VCaP (cell line): ENCODE data around the gene SIPA1.
A peak's percentile ranks its signal among the peaks of the same experiment; 100 is the strongest.

Source experiments
- H3K27ac ChIP-seq: fragments of 450-650 bp; 2 replicates; pipeline ENCODE4 v1.5.1; 2017
- TF ChIP-seq, protein P1 (sequence below): fragments of 450-650 bp; conservative IDR thresholded peaks from 2 replicates; pipeline ENCODE4 v1.5.1; 2017; ENCODE audit warnings: mild to moderate bottlenecking, moderate library complexity

SIPA1 gene

DNA sequence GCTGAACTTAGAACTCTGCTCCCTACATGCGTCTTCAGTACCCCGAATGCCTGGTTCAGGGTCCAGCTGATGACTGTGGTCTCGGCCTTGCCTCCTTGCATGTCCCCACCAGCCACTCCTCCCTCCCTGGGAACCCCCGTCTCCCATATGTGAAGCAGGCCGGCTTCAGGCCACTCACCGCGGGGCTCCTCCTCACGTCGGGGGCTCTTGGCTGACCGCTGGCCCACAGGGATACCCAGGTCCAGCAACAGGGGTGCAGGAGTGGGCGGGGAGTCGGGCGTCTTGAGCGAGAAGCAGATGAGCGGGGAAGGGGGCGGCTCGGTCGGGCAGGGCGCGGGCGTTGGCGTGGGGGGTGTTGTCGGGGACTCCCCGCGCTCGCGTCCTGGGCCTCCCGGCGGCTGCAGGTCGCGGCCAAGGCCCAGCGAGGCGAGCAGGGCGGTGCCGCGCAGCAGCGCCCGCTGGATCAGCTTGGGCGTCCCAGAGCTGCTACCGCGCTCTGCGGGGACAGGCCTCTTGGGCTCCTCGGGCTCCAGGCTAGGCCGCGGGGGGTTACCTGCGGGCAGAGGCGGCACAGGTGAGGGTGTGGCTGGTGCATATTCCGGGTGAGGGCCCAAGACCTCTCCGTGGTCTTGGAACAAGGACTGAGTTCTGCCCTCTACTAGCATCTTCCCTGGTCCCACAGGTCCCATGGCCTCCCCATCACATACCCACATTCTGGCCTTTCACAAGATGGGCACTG, 38.5 kb upstream of the SIPA1 start:
- TF ChIP-seq, protein P1, sequence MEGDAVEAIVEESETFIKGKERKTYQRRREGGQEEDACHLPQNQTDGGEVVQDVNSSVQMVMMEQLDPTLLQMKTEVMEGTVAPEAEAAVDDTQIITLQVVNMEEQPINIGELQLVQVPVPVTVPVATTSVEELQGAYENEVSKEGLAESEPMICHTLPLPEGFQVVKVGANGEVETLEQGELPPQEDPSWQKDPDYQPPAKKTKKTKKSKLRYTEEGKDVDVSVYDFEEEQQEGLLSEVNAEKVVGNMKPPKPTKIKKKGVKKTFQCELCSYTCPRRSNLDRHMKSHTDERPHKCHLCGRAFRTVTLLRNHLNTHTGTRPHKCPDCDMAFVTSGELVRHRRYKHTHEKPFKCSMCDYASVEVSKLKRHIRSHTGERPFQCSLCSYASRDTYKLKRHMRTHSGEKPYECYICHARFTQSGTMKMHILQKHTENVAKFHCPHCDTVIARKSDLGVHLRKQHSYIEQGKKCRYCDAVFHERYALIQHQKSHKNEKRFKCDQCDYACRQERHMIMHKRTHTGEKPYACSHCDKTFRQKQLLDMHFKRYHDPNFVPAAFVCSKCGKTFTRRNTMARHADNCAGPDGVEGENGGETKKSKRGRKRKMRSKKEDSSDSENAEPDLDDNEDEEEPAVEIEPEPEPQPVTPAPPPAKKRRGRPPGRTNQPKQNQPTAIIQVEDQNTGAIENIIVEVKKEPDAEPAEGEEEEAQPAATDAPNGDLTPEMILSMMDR = no peak
- H3K27ac ChIP-seq = no peak overlapping the region; the same call in 1 of the 2 replicates

DNA sequence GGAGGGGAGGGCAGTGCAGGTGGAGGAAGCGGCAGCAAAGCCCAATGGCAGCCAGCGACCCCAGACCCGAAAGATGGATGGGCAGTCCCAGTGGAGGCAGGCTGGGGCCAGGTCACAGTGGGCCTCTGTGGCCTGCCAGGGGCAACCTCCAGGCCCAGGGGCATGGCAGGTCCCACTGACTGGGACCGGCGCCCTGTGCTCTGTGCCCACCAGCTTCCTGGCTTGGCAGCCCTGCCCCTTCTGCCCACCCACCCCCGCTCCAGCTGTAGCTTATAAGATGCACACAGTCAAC, 38.0 kb upstream of the SIPA1 start:
- H3K27ac ChIP-seq = no peak overlapping the region; the same call in 1 of the 2 replicates
- TF ChIP-seq, protein P1 = no peak

DNA sequence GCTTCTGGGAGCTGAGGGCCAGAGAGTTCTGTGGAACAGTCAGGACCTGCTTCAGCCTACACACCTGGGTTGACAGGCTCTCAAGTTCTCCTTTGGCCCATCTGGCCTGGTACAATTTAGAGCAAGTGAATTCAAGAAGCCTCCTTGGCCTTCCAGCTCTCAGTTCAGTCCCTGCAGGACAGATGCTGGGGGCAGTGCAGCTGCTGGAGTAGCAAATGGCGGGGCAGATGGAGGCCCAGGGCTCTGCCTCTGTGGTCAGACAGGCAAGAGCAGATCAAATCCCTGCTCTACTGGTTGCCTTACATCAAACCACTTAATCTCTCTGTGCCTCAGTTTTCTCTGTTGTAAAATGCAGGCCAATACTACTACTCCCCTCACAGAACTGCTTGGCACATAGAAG, 33.6 kb upstream of the SIPA1 start:
- TF ChIP-seq, protein P1 = no peak
- H3K27ac ChIP-seq = no peak overlapping the region

DNA sequence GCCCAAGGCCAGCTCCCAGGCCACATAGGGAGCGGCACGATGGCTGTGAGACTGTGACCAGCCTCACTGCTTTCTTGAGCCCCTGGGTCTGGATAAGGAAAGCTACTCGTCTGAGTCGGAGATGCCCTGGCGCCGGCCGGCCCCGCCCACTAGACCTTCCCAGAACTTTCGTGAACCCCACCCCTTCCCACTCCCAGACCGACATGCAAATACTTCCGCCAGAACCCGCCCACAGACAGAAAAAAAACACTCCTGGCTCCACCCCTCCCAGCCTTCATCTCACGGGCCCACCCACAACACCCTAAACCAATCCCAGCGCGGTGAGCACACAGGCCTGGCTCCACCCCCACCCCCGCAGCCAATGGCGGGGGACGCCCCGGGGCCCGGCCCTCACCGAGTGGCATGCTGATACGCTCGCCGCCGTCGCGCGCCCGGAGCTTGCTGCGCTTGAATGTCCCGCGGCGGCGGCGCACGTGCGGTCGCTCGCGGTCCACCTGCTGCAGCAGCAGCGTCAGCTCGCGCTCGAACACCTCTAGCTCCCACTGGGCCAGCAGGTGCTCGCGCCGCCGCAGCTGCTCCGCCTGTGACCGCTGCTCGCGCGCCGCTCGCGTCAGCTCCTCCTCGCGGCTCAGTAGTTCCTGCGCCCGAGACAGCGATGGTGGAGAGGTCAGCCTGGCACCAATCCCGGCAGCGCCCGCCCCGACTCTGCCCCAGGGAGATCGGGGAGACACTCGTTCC, 30.9 kb upstream of the SIPA1 start:
- TF ChIP-seq, protein P1 = no peak; the same call in 1 of the 2 replicates
- no peak overlapping the region for H3K27ac ChIP-seq

DNA sequence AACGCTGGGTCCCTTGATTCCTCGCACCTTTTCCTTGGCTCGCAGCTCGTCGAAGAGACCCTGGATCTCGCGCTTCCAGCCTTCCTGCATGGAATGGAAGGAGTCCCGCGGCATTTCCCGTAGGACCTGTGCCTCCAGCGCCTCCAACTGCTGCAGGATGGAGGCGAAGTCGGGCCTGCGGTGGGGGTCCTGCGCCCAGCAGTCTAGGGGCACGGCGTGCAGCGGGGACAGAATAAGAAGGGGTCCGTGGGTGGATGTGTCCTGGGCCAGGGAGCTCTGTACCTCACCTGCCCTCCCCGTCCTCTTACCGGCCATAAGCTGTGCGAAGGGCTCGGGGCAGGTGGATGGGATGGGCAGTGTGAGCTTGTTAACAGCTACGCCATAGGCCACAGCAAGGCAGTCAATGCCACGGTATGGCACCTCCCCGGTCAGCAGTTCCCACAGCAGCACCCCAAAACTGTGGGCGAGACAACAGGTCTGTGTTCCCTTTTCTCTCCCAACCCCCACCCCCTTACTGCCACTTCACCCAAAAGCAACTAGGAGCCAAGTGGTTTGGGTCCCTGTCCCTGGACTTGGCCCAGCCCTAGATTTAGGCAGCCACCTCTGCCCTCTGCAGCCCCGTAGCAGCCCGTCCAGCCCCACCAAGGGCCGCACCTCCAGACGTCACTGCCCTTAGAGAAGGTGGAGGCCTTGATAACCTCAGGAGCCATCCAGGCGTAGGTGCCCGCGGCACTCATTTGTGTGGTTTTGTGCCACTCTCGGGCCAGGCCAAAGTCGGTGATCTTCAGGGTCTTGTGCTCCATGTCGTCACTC, 30.1 kb upstream of the SIPA1 start:
- H3K27ac ChIP-seq = no peak overlapping the region
- TF ChIP-seq, protein P1 = no peak

DNA sequence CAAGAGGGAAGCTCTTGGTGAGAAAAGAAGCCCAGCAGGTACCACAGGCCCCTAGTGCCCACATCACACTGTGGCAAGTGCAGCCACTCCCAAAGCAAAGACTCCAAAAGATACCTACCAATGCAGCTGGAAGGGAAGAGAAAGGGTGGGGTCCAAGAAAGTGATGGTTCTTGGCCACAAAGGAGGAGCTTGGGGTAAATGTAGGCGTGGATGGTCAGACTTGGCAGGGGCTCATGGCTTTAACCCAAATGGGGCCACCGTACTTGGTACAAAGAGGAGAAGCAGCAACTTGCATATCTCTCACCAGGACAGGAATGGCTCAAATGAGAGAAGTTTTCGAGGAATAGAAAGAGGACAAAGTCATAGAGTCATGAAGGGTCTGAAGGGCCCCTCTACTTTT, 28.7 kb upstream of the SIPA1 start:
- TF ChIP-seq, protein P1 = no peak
- H3K27ac ChIP-seq = no peak overlapping the region

DNA sequence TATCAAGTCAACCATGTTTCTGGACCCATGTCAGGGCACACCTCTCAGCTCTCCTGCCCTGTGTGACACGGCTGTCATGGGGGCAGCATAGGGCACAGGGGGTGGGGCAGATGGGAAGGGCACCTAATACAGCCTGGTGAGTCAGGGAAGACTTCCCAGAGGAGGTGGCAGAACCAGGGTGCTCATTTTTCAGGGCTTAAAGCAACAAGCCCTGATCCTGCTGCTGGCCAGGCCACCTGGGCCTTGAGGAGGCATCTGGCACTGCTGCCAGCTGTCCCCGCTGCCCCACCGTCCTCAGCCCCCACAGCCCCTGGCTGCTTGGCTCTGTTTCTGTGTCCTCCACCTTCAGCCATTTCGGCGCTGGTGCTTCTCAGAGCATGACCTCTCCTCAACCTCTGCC, 28.2 kb upstream of the SIPA1 start:
- H3K27ac ChIP-seq = peak overlapping the region; percentile 99; the same call in 1 of the 2 replicates
- TF ChIP-seq, protein P1 = no peak
